Fibroblast of lung (primary cell): Measurements from ENCODE around the gene SEMA4G.

Experiments
- EZH2 ChIP-seq: IDR thresholded peaks from 2 replicates; pipeline ENCODE4 v1.5.1; 2012; ENCODE audit warnings: low read length, control low read depth, mild to moderate bottlenecking; ENCODE audit errors: missing control alignments
- TF ChIP-seq, protein P1 (sequence below), 2 donors: IDR thresholded peaks in 1 of 2; conservative IDR thresholded peaks in 1 of 2; 1 replicate in 1 of 2; 2 replicates in 1 of 2; pipeline ENCODE4 v1.5.1; 2011 to 2012; ENCODE audit warnings: low read length in 2 of 2, control low read depth in 1 of 2, inconsistent platforms in 1 of 2, low read depth in 1 of 2, mild to moderate bottlenecking in 1 of 2

DNA sequence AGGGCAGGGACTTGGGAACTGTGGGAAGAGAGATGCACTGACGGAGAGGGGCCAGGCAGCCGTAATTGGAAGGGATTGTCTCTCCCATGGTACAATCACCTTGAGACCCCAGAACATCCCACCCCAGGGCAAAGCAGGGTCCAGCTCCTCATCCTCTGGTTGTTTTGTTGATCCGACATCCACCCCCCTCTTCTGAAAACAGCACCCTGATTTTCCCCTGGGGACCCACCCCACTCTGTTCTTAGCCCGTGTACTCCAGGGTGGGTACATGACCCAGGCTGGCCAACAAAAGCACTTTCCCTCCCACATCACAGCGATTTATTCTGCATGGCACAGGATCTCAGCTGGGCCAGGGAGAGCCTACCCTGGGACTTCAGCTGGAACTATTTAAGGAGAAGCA, 47.5 kb downstream of the SEMA4G start:
- no peak for TF ChIP-seq EZH2
- TF ChIP-seq, protein P1, sequence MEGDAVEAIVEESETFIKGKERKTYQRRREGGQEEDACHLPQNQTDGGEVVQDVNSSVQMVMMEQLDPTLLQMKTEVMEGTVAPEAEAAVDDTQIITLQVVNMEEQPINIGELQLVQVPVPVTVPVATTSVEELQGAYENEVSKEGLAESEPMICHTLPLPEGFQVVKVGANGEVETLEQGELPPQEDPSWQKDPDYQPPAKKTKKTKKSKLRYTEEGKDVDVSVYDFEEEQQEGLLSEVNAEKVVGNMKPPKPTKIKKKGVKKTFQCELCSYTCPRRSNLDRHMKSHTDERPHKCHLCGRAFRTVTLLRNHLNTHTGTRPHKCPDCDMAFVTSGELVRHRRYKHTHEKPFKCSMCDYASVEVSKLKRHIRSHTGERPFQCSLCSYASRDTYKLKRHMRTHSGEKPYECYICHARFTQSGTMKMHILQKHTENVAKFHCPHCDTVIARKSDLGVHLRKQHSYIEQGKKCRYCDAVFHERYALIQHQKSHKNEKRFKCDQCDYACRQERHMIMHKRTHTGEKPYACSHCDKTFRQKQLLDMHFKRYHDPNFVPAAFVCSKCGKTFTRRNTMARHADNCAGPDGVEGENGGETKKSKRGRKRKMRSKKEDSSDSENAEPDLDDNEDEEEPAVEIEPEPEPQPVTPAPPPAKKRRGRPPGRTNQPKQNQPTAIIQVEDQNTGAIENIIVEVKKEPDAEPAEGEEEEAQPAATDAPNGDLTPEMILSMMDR (conservative IDR thresholded peaks at IDR 0.05 in 1 of 2, IDR thresholded peaks at IDR 0.05 in 1 of 2; ENCODE audit: low read depth in 1 of 2, low read length in 2 of 2) = no peak
